Measurements from ENCODE around the gene PRDX6.
"Not testable (repeated sequence)": the region's sequence is repeated elsewhere in the genome, so short reads cannot be mapped to it uniquely, and the experiment has no call there.

The PRDX6 gene

GRCh38 chr1:173495609-173496267 lies 18.6 kb downstream of the PRDX6 start:
- DNase-seq (ENCODE audit: low read depth in 2 of 3, low spot score in 2 of 3) = no peak

DNA sequence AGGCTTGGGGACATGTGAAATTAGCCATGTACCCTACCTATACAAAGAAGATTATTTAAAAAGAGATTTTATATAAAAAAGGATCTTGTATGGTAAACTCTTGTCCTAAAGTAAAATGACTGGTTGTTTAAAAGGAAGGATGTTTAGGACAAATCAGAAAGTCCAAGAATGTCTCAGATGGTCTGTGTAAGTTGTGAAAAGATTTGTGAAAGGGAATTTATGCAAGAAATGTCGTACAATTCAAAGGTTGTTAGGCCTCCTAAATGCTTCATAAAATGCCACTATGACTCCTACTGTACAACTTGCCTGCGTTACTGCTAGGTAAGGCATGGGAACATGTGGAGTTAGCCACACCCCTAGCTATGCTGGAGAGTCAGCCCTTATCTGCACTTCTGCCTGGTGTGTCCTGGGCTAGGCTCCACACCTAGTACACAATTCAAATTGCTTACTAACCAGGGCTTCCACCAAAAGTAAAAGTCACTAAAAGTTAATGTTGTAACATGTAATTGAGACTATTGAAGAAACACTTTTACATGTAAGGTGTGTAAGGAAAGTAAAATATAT lies 19.7 kb downstream of the PRDX6 start:
- no peak for DNase-seq (ENCODE audit: low read depth in 2 of 3, low spot score in 2 of 3)

- no peak for DNase-seq (ENCODE audit: low read depth in 2 of 3, low spot score in 2 of 3)
Observed at GRCh38 chr1:173499729-173500128, 22.6 kb downstream of the PRDX6 start.

DNA sequence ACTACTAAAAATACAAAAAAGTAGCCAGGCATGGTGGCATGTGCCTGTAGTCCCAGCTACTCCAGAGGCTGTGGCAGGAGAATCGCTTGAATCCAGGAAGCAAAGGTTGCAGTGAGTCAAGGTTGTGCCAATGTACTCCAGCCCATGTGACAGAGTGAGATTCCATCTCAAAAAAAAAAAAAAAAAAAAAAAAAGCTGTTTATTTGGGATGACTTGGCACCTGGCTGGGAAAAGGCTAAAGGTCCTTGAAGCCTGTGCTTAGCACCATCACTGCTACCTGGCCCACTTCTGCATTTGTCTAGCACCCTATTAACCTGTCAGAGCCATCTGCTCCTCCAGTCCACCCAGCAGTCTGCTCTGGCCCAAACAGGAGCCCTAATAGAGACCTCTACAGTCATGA lies 25.0 kb downstream of the PRDX6 start:
- DNase-seq (ENCODE audit: low read depth in 2 of 3, low spot score in 2 of 3) = no peak

DNA sequence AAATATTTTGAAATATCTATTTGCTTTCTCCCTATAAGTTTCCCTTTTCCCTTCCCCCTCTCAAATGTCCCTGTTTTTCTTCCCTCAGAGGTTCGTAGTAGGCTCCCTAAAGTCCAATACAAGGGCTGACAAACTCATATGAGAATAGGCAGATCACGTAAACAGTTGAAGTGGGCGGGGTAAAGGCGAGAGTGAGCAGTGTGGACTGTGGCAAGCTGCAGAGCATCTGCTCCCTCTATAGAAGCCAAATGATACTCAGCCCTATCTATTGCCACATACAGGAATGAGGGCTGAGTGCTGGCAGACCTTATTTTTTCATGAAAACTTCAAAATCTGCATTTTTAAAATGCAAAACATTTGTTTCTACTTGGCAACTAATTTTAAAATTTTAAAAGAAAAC lies 26.3 kb downstream of the PRDX6 start:
- no peak for DNase-seq (ENCODE audit: low read depth in 2 of 3, low spot score in 2 of 3)

DNA sequence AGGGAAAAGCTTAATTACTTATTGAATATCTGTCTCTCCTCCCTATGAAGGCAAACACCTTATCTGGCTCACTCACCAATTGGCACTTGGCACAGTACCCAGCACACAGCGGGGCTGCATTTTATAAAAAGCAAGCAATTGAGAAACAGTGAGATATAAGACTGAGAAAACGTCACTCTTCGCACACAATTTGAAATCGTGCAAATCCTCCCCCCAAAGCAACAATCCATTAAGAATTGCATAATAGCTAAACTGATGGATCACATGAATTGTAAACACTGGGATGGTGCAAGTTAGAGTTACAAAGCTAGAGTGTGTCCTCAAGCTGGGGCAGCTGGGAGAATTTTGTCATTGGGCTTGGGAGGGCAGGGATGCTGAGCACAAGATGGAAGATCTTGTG lies 27.1 kb downstream of the PRDX6 start:
- DNase-seq (ENCODE audit: low read depth in 2 of 3, low spot score in 2 of 3) = no peak

DNA sequence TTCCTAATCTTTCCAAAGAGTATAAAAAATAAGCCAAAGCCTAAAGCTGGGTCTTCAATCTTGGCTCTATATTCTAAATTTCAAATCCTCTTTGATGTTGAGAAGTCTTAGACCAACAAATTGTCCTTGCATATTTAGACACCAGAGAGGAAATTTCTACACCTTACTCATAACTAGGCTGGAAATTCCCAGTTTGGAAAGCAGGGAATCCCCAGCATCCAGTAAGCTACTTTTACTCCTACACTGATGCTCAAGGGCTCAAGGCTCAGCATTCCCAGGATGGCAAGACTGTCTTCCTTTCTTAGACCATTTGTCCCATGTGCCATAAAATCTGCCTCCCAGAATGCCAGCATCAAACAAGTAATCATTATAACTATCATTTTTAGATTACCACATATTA lies 28.3 kb downstream of the PRDX6 start:
- no peak for DNase-seq (ENCODE audit: low read depth in 2 of 3, low spot score in 2 of 3)

- DNase-seq (ENCODE audit: low read depth in 2 of 3, low spot score in 2 of 3) = no peak
Observed at GRCh38 chr1:173506437-173506836, 29.3 kb downstream of the PRDX6 start.

DNA sequence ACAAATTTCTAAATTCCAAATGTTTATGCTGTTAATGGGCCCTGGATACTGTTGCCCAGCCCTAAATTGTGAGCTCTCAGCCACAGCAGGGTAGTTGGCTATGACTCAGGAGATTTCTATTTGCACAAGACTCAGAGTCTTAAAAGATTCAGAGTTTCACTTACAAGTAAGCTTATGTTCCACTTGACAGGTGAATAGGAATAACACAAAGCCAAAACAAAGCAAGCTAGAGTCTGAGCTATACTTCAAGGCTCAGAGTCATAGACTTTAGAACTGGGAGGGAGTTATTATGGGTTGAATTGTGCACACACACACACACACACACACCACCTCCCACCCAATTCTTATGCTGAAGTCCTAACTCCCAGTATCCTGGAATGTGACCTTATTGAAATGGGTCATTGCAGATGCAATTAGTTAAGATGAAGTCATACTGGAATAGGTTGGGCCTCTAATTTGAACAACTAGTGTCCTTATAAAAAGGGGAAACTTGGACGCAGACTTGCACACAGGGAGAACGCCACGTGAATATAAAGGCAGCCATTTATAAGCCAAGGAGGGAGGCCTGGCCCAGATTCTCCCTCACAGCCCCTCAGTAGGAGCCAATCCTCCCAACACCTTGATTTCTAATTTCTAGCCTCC lies 30.2 kb downstream of the PRDX6 start:
- no peak for DNase-seq (ENCODE audit: low read depth in 2 of 3, low spot score in 2 of 3)

DNA sequence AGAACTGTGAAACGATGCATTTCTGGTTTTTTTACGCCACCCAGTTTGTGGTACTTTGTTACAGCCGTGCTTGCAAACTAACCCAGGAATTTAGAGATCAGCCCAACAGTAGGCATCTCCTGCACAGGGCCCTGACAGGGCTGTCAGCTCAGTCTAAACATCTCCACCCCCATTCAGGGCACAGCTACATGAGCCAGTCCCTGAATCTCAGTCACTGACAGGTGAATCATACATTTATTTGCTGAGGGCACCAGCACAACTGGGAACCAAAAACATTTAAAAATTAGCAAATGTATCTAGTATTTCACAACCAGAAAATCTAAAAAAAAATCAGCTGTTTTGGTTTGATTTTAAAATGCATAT lies 30.7 kb downstream of the PRDX6 start:
- DNase-seq (ENCODE audit: low read depth in 2 of 3, low spot score in 2 of 3) = no peak

GRCh38 chr1:173508541-173508940 lies 31.4 kb downstream of the PRDX6 start:
- no peak for DNase-seq (ENCODE audit: low read depth in 2 of 3, low spot score in 2 of 3)

DNA sequence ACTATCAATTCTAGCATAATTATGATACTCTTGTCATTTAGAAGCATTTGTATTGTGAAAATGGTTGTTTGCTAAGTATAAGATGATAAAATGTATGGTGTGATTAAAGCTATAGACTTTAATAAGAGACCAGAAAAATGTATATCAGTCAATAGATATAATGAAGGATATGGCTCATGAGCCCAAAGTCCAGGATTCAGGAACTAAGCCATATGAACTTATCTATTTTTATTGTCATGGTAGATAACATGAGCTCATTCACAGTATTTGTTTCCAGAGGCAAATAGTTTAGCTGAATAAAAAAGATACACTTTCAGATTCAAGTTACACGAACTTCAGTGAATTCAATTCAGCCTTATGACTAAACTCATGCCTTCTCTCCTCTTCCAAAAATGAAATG lies 32.7 kb downstream of the PRDX6 start:
- DNase-seq (ENCODE audit: low read depth in 2 of 3, low spot score in 2 of 3) = no peak

DNA sequence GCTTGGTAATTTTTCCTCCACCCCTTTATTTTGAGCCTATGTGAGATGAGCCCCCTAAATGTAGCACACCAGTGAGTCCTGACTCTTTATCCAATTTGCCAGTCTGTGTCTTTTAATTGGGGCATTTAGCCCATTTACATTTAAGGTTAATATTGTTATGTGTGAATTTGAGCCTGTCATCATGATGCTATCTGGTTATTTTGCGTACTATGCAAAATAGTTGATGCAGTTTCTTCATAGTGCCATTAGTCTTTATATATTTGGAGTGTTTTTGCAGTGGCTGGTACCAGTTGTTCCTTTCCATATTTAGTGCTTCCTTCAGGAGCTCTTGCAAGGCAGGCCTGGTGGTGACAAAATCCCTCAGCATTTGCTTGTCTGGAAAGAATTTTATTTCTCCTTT lies 37.4 kb downstream of the PRDX6 start:
- DNase-seq (ENCODE audit: low read depth in 2 of 3, low spot score in 2 of 3) = not testable (repeated sequence)

DNA sequence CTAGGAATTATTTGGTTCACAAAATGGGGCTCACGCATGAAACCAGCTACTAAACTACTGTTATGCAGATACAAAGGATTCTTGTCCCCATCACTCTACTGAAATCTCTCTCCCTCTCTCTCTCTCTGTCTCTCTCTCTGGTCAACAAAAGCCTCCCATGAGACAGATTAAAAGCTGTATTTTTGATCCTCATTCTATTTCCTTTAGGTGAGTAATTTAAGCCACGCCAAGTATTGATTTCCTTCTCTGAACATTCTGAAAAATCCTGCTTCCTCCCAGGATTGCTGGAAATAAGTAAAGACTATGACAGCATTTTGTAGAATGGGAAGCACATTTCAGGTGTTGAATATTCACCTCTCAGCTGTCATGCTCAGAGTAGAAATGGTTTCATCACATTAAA lies 43.7 kb downstream of the PRDX6 start:
- DNase-seq (ENCODE audit: low read depth in 2 of 3, low spot score in 2 of 3) = no peak

DNA sequence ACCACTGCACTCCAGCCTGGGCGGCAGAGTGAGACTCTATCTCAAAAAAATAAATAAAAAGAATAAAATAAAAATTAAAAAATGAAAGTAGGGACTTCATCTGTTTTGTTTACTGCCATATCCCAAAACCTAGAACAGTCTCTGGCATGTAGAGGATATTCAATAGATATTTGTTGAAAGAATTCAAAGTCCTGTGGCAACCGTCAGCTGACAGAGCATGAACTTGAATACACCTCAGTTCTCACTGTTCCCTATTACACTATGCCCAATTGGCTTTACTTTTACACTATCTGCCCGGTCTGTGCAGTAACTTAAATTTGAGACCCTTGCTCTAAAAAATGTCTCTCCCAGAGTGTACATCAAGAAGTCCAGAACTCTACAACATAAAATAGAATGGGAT lies 46.2 kb downstream of the PRDX6 start:
- DNase-seq (ENCODE audit: low read depth in 2 of 3, low spot score in 2 of 3) = no peak

GRCh38 chr1:173525926-173526325 lies 48.8 kb downstream of the PRDX6 start:
- no peak for DNase-seq (ENCODE audit: low read depth in 2 of 3, low spot score in 2 of 3)

DNA sequence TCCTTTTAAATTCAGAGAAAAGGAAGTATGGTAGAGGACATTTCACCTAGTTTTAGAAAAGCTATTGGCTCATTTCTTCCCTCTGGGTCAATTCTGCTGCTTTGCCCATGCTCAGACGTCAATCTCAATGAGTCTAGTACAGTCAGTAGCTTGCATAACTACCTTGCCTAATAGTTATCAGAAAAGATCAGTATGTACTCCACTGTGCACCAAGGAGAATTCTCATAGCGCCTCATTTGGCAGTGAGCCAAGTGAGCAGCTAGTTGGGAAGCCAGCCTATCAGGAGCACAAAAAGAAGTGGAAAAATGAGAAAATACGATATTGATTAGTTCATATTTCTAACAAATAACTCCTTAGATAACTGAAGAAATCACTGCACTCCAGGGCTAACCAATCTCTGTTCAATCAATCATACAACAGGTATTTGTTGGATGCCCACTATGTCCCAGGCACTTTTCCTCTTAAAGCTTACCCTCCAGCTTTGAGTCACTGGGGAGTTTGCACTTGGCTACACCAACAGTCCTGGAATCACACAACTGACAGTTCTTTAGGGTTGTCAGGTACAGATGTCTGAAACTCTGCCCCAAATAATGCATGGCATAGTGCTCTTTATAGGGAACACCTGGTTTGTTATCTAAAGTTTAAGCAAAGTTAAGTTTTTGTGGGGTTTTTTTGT lies 50.2 kb downstream of the PRDX6 start:
- DNase-seq (ENCODE audit: low read depth in 2 of 3, low spot score in 2 of 3) = no peak

DNA sequence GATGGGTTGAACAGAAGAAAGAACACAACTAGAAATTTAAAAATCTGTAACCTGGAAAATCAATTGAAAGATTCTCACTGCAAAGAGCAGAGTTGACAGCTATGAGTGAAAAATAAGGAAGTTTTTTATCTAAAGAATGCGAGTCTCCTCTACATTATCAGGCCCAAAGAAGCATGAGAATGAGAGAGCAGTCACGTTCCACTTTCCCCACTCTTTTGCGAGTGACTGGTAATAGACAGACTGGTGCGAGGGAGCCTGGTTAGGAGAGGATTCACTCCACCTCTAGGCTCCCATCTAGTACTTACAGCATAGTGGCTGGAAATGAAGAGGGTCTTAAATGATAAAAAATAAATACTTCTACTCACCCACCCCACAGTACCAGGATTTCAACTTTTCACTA lies 52.0 kb downstream of the PRDX6 start:
- no peak for DNase-seq (ENCODE audit: low read depth in 2 of 3, low spot score in 2 of 3)

DNA sequence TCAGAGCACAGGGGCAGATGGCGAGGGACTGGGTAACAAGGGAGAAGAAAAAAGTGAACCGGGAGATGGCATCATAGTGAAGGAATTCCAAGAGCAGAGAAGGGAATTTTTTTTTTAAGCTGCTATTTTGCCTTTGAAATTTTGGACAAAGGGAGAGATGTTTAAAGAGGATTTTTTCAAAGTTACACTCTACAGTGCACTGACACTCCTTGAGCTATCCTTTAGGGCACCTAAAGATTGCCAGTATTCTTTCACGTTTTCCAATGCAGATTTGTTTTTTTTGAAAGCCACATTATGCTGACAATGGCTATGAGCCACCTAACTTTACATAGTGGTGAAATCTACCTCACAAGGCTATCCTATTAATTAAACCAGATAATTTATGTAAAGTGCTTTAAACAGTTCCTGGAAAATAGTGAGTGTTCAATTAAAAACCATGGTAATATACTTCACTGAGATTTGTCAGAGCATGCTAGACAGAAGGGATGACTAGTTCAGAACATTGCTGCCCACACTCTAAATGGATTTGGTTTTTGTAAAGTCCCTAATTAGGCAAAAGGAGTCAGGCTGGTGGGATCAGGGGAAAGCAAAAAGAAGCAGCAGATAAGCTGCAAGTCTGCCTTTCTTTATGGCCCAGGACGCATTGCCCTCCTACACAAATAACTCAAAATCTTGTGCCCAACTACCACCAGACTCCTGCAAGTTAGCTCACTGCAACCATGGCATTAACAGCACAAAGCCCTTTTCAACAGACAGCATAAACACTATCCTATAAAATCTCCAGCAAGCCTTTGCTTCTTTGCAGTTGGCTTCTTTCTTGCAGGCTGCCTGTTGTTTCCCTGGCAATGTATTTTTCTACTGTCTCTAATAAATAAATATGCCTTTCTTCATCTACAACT lies 53.9 kb downstream of the PRDX6 start:
- DNase-seq (ENCODE audit: low read depth in 2 of 3, low spot score in 2 of 3) = no peak

- no peak for DNase-seq (ENCODE audit: low read depth in 2 of 3, low spot score in 2 of 3)
Observed at GRCh38 chr1:173532237-173532636, 55.1 kb downstream of the PRDX6 start.

DNA sequence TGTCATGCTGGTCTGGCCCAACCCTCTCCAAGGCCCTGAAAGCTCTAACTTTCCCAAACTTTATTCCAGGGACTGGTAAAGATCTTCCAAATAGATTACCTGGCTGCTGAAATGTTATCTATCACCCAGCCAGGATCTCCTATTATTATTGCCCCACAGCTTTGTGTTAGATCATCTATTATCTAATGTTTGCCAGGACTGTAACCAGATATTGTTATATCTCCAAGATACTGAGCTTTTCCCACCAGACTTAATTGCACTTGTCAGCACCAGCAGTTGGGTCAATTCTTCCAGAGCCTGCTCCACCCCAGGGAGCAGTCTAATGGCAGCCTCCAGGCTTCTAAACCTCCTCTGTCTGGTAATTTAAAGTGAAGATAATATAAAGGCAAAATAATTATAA lies 59.1 kb downstream of the PRDX6 start:
- DNase-seq (ENCODE audit: low read depth in 2 of 3, low spot score in 2 of 3) = no peak

Measured in activated CD8-positive, alpha-beta memory T cell treated with anti-CD3 and anti-CD28 coated beads for 48 hours (primary cell).